GM12878 (cell line): Measurements from ENCODE around the gene NTPCR.

Experiments used
- GABPA ChIP-seq: IDR thresholded peaks from 2 replicates; pipeline ENCODE4 v1.6.1; 2014; ENCODE audit warnings: antibody characterized with exemption, low read depth, mild to moderate bottlenecking, inconsistent platforms
- POLR2A ChIP-seq: IDR thresholded peaks from 2 replicates; pipeline ENCODE4 v1.6.1; 2011; ENCODE audit warnings: low read depth, mild to moderate bottlenecking, low read length

GRCh38 chr1:232965124-232965911 lies 14.9 kb downstream of the NTPCR start:
- no peak for TF ChIP-seq POLR2A
- TF ChIP-seq GABPA, result no peak
